Liver (tissue), 3 donors: ENCODE results near the gene ITGA2.

Experiments used
- EGR1 ChIP-seq, 2 donors: IDR thresholded peaks; 2 replicates each; pipeline ENCODE4 v1.6.1; 2016 to 2018; ENCODE audit warnings: antibody characterized with exemption in 2 of 2, low read depth in 2 of 2
- FOXA1 ChIP-seq: IDR thresholded peaks from 2 replicates; pipeline ENCODE4 v1.6.1; 2016; ENCODE audit warnings: antibody characterized with exemption
- GABPA ChIP-seq, 2 donors: IDR thresholded peaks in 1 of 2; conservative IDR thresholded peaks in 1 of 2; 2 replicates each; pipeline ENCODE4 v1.6.1; 2016; ENCODE audit warnings: antibody characterized with exemption in 2 of 2, mild to moderate bottlenecking in 1 of 2, moderate library complexity in 1 of 2
- JUND ChIP-seq, 2 donors: IDR thresholded peaks; 2 replicates each; pipeline ENCODE4 v1.6.1; 2016; ENCODE audit warnings: antibody characterized with exemption in 2 of 2
- SP1 ChIP-seq: IDR thresholded peaks from 2 replicates; pipeline ENCODE4 v1.6.1; 2018; ENCODE audit warnings: antibody characterized with exemption, mild to moderate bottlenecking
- TAF1 ChIP-seq: conservative IDR thresholded peaks from 2 replicates; pipeline ENCODE4 v1.6.1; 2016; ENCODE audit warnings: antibody characterized with exemption, mild to moderate bottlenecking
- YY1 ChIP-seq: IDR thresholded peaks from 2 replicates; pipeline ENCODE4 v1.6.1; 2016; ENCODE audit warnings: antibody characterized with exemption, mild to moderate bottlenecking
- TF ChIP-seq, protein P1 (sequence below): fragments of 150-350 bp; IDR thresholded peaks from 2 replicates; pipeline ENCODE4 v1.5.1; 2017; ENCODE audit warnings: improper control_type of control experiment, low read depth, low read length; ENCODE audit not compliant: missing input control
- TF ChIP-seq, protein P2 (sequence below): IDR thresholded peaks from 2 replicates; pipeline ENCODE4 v1.6.1; 2016; ENCODE audit warnings: antibody characterized with exemption
- TF ChIP-seq, protein P3 (sequence below): IDR thresholded peaks from 2 replicates; pipeline ENCODE4 v1.6.1; 2016; ENCODE audit warnings: antibody characterized with exemption
- TF ChIP-seq, protein P4 (sequence below): IDR thresholded peaks from 2 replicates; pipeline ENCODE4 v1.6.1; 2016; ENCODE audit warnings: antibody characterized with exemption, mild to moderate bottlenecking
- TF ChIP-seq, protein P5 (sequence below): IDR thresholded peaks from 2 replicates; pipeline ENCODE4 v1.6.1; 2016; ENCODE audit warnings: antibody characterized with exemption
- donor health status: healthy.
- donor health status: healthy.

DNA sequence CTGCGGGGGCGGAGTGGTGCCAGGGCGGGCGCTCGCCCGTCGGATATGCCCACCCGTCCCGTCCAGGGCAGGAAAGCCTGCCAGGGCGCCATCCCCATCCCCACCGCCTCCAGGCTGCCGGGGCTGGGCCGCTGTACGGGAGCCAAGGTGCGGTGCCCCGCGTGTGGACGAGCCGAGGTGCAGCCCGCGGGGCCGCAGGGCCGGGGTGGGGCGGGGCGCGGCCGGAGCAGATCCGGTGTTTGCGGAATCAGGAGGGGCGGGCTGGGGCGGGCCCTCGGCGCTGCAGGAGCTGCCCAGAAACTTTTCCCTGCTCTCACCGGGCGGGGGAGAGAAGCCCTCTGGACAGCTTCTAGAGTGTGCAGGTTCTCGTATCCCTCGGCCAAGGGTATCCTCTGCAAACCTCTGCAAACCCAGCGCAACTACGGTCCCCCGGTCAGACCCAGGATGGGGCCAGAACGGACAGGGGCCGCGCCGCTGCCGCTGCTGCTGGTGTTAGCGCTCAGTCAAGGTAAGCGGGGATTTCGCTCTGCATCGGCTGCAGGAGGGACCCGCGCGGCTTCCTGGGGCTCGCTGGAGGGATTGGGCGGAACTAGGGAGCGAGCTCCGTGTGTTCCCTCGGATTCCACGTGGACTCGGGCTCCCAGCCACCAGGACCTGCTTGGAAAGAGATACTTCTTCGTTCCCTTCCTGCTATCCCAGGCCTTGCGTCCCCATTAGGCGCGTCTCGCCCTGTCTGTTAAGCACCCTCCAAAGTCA, at the start of gene ITGA2:
- TF ChIP-seq, protein P1, sequence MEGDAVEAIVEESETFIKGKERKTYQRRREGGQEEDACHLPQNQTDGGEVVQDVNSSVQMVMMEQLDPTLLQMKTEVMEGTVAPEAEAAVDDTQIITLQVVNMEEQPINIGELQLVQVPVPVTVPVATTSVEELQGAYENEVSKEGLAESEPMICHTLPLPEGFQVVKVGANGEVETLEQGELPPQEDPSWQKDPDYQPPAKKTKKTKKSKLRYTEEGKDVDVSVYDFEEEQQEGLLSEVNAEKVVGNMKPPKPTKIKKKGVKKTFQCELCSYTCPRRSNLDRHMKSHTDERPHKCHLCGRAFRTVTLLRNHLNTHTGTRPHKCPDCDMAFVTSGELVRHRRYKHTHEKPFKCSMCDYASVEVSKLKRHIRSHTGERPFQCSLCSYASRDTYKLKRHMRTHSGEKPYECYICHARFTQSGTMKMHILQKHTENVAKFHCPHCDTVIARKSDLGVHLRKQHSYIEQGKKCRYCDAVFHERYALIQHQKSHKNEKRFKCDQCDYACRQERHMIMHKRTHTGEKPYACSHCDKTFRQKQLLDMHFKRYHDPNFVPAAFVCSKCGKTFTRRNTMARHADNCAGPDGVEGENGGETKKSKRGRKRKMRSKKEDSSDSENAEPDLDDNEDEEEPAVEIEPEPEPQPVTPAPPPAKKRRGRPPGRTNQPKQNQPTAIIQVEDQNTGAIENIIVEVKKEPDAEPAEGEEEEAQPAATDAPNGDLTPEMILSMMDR = no peak
- TF ChIP-seq SP1 = no peak
- no peak for TF ChIP-seq JUND (IDR thresholded peaks at IDR 0.05)
- TF ChIP-seq FOXA1 = no peak
- no peak for TF ChIP-seq TAF1
- TF ChIP-seq, protein P2, sequence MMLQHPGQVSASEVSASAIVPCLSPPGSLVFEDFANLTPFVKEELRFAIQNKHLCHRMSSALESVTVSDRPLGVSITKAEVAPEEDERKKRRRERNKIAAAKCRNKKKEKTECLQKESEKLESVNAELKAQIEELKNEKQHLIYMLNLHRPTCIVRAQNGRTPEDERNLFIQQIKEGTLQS = no peak
- no peak for TF ChIP-seq YY1
- TF ChIP-seq GABPA (IDR thresholded peaks at IDR 0.05 in 1 of 2, conservative IDR thresholded peaks at IDR 0.05 in 1 of 2) = no peak
- TF ChIP-seq, protein P3, sequence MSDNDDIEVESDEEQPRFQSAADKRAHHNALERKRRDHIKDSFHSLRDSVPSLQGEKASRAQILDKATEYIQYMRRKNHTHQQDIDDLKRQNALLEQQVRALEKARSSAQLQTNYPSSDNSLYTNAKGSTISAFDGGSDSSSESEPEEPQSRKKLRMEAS = no peak
- TF ChIP-seq, protein P4, sequence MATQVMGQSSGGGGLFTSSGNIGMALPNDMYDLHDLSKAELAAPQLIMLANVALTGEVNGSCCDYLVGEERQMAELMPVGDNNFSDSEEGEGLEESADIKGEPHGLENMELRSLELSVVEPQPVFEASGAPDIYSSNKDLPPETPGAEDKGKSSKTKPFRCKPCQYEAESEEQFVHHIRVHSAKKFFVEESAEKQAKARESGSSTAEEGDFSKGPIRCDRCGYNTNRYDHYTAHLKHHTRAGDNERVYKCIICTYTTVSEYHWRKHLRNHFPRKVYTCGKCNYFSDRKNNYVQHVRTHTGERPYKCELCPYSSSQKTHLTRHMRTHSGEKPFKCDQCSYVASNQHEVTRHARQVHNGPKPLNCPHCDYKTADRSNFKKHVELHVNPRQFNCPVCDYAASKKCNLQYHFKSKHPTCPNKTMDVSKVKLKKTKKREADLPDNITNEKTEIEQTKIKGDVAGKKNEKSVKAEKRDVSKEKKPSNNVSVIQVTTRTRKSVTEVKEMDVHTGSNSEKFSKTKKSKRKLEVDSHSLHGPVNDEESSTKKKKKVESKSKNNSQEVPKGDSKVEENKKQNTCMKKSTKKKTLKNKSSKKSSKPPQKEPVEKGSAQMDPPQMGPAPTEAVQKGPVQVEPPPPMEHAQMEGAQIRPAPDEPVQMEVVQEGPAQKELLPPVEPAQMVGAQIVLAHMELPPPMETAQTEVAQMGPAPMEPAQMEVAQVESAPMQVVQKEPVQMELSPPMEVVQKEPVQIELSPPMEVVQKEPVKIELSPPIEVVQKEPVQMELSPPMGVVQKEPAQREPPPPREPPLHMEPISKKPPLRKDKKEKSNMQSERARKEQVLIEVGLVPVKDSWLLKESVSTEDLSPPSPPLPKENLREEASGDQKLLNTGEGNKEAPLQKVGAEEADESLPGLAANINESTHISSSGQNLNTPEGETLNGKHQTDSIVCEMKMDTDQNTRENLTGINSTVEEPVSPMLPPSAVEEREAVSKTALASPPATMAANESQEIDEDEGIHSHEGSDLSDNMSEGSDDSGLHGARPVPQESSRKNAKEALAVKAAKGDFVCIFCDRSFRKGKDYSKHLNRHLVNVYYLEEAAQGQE = no peak
- TF ChIP-seq EGR1 (IDR thresholded peaks at IDR 0.05; ENCODE audit: low read depth in 2 of 2) = no peak
- TF ChIP-seq, protein P5, sequence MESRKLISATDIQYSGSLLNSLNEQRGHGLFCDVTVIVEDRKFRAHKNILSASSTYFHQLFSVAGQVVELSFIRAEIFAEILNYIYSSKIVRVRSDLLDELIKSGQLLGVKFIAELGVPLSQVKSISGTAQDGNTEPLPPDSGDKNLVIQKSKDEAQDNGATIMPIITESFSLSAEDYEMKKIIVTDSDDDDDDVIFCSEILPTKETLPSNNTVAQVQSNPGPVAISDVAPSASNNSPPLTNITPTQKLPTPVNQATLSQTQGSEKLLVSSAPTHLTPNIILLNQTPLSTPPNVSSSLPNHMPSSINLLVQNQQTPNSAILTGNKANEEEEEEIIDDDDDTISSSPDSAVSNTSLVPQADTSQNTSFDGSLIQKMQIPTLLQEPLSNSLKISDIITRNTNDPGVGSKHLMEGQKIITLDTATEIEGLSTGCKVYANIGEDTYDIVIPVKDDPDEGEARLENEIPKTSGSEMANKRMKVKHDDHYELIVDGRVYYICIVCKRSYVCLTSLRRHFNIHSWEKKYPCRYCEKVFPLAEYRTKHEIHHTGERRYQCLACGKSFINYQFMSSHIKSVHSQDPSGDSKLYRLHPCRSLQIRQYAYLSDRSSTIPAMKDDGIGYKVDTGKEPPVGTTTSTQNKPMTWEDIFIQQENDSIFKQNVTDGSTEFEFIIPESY = no peak
